Measurements from ENCODE around the gene NHLH1.

GRCh38 chr1:160399544-160400222, 32.8 kb downstream of the NHLH1 start:
- TF ChIP-seq CTCF (conservative IDR thresholded peaks at IDR 0.05; ENCODE audit: low read depth, low read length) (no peak), EZH2 (IDR thresholded peaks at IDR 0.05; ENCODE audit: borderline replicate concordance, low read depth, low read length, poor library complexity, severe bottlenecking) (no peak)
